AG10803 (cell line): ENCODE data around the gene SPRYD3.

ENCODE experiments used
- DNase-seq: peaks from one replicate; pipeline ENCODE4 v3.0.0; 2010; ENCODE audit warnings: low read depth
- H3K4me3 ChIP-seq: 2 replicates; pipeline ENCODE4 v1.5.1; 2011; ENCODE audit warnings: mild to moderate bottlenecking, low read length, control low read depth
- CTCF ChIP-seq: conservative IDR thresholded peaks from 2 replicates; pipeline ENCODE4 v1.5.1; 2011; ENCODE audit warnings: mild to moderate bottlenecking, low read length, control low read depth, inconsistent platforms

The SPRYD3 gene

GRCh38 chr12:53107122-53107521 lies 27.9 kb upstream of the SPRYD3 start:
- DNase-seq: no peak
- H3K4me3 ChIP-seq: no peak overlapping the region
- TF ChIP-seq CTCF: no peak

- no peak for TF ChIP-seq CTCF
- no peak for DNase-seq
Observed at GRCh38 chr12:53105712-53106439, 26.7 kb upstream of the SPRYD3 start.

GRCh38 chr12:53105256-53105655 lies 26.1 kb upstream of the SPRYD3 start:
- no peak overlapping the region for H3K4me3 ChIP-seq
- TF ChIP-seq CTCF: no peak
- DNase-seq: no peak

More at GRCh38 chr12:53105712-53106439, 26.7 kb upstream of the SPRYD3 start:
- no peak overlapping the region for H3K4me3 ChIP-seq

- TF ChIP-seq CTCF: no peak
Observed at GRCh38 chr12:53103860-53104305, 24.7 kb upstream of the SPRYD3 start.

GRCh38 chr12:53102883-53103807 lies 24.0 kb upstream of the SPRYD3 start, which contains the start of gene SOAT2:
Gene SOAT2 (plus strand): TSS chr12:53103486. CDS start chr12:53103578, 92 bp downstream.
- no peak for DNase-seq
- no peak for TF ChIP-seq CTCF
- no peak within 1 kb of the TSS for H3K4me3 ChIP-seq

More at GRCh38 chr12:53103860-53104305, 24.7 kb upstream of the SPRYD3 start:
- no peak for DNase-seq
- H3K4me3 ChIP-seq: no peak overlapping the region

- no peak for TF ChIP-seq CTCF
- H3K4me3 ChIP-seq: no peak overlapping the region
- no peak for DNase-seq
Observed at GRCh38 chr12:53101931-53102781, 23.0 kb upstream of the SPRYD3 start.
